Measurements from ENCODE around the gene LRRC2.

LRRC2 gene

DNA sequence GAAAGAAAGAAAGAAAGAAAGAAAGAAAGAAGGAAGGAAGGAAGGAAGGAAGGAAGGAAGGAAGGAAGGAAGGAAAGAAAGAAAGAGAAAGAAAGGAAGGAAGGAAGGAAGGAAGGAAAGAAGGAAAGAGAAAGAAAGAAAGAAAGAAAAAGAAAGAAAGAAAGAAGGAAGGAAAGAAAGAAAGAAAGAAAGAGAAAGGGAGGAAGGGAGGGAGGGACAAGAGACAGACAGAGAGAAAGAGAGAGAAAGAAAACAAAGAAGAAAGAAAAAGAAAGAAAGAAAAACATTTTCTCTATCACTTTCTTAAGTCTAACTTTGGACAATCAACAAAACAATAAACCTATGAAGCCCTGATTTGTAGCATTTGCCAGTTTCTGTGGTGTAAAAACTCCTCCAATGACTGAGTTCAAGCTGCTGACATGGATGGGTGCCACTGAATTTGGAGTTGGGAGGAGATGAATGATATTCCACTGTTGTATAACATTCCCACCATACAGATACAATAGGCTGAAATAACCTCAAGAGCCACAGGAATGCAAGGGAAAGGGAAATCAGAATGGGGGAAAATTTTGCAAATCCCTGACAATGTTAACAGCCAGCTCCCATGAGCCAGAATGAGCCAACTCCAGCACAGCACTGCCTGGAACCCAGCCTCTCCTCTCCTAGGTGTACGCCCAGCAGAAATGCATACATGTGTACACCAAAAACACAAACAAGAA lies 83.3 kb downstream of the LRRC2 start:
- no peak for DNase-seq (ENCODE audit: low read depth in 2 of 3, low spot score in 1 of 3)

DNA sequence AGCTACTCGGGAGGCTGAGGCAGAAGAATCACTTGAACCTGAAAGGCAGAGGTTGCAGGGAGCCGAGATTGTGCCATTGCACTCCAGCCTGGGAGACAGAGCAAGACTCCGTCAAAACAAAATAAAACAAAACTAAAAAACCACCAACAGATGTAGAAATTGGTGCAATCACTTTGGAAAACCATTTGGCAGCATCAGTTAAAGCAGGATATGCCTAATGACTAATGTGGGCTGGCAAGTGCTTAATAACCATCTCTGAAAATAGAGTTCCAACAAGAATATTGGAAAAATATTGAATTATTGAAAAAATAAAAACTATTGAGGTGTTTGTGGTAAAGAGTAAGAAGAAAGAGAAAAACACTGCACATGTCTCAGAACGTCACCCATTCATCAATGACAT lies 84.5 kb downstream of the LRRC2 start:
- DNase-seq (ENCODE audit: low read depth in 2 of 3, low spot score in 1 of 3): no peak

DNA sequence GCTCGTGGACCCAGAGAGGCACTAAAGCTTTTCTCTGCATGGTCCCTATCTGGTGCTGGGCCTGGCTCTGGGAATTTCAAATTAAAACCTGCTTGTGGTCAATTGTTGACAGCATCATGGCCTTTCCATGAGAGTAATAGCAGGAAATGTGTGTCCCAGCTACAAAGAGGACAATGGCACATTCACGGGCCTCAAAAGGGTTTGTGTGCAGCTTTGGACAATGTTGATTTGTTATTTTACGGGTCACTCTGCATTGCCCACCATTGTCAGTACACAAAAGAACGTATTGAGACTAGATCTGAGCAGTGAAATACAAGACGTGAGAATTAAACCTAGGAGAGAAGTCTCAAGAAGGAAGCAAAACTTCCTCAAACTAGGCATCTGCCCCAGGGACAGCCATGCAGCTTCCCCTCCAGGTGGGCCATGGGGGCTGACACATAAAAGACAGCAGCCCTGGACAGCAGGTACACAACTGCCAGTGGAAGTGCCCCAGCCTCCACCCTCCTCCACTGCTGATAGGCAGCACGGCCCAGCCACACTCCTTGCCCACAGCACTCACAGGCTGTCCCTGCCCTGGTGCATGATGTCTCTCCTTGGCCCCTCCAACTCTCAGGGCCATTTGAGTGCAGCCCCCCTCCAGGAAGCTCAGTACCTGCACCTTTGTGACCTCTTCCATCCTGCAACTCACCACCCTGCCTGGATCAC lies 85.5 kb downstream of the LRRC2 start:
- DNase-seq (ENCODE audit: low read depth in 2 of 3, low spot score in 1 of 3): no peak

DNA sequence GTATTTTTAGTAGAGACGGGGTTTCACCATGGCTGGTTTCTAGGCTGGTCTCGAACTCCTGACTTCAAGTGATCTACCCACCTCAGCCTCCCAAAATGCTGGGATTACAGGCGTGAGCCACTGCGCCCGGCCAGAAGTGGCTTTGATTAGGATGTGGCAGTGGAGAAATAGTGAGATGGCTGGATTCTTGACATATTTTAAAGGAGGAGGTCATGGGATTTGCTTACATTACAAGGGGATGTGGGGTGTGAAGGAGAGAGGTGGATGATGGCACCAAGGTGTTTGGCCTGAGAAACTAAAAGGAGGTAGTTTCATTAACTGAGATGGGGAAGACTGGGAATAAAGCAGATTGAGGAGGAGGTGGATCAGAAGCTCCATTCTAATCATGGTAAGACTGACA lies 86.4 kb downstream of the LRRC2 start:
- no peak for DNase-seq (ENCODE audit: low read depth in 2 of 3, low spot score in 1 of 3)

DNA sequence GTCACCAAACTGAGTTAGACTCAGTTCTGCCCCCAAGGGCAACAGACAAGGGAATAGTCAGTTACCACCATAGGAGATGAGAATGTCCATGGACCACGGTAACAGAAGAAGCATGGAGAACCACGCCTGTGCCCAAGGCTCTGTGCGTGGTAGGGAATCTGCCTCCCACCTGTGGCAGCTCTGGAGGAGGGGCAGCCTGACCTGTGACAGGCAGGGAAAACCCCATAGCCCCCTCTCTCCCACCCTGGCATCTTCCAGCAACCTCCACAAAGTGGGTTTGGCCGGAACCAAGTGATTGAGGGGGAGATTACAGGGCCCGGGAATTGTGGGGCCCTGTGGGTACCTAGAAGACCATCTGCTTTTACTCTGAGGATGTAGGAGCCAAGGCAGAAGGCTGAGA lies 87.1 kb downstream of the LRRC2 start:
- no peak for DNase-seq (ENCODE audit: low read depth in 2 of 3, low spot score in 1 of 3)

DNA sequence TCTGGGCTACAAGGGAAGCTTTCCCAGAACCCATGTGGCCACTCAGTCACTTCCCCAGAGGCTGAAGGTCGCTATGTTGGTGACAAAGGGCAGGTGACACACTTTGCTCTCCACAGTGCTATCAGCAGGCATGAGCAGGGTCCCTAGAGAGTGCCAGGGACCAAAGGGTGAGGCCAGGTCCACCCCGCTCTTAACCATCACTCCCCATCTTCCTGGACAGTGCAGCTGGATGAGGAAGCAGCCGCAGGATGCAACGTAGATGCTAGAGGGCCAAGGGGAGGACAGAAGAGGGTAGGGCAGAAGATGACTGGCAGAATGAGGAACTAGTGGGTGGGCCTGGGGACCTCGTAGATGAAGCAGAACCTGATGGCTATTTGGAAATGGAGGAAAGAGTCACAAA lies 87.8 kb downstream of the LRRC2 start:
- no peak for DNase-seq (ENCODE audit: low read depth in 2 of 3, low spot score in 1 of 3)

DNA sequence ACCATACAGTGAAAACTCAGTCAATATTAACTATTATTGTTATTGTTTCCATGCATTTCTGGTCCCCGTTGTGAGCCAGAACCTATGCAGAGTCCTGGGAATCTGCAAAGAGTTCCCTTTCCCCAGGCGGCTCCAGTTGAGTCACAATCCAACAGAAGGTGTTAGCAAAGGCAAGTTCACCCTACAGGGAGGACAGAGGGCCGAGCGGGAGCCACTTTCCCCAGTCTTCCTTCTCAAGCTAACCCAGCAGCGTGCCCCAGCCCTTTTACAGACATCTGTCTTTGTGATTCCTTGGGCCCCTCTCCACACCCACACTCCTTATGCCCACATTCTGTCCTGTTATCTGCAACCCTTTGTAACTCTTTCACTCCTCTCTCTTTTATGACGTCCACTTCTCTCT lies 88.3 kb downstream of the LRRC2 start:
- no peak for DNase-seq (ENCODE audit: low read depth in 2 of 3, low spot score in 1 of 3)

DNA sequence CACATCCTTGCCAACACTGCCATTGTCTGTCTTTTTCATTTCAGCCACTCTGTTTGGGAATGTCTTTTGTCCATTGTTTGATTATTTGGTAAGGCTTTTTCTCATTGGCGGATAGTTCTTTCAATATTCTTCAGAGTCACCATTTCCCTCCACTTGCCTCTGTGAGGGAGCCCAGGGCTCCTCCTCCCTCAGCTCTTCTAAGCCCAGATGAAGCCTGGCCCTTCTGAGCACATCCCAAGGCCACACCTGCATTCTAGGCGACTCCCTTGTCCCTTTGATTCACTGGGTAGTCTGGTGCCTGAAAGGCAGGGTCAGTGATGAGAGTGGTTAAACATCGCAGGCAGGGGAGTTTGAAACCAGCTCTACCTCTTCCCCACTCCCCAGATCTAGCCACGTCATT lies 89.0 kb downstream of the LRRC2 start:
- DNase-seq (ENCODE audit: low read depth in 2 of 3, low spot score in 1 of 3): no peak

DNA sequence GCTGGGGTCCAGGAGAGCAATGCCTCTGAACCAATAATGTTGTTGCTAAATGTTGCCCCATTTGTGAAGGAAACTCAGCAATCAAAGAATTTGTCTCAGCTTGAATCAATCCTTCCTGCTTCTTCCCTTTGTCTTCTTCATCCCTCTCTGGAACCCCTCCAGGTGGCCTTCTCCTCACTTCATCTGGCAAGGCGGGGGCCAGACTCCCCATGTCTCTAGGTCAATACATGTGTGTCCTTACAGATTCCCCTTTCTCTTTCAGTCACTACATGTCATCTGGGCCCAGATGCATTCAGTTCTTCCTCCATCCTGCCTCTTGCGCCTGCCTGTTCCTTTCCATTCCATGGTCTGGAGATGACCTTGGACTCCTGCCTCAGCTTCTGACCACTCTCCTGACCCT lies 93.4 kb downstream of the LRRC2 start:
- DNase-seq (ENCODE audit: low read depth in 2 of 3, low spot score in 1 of 3): no peak

DNA sequence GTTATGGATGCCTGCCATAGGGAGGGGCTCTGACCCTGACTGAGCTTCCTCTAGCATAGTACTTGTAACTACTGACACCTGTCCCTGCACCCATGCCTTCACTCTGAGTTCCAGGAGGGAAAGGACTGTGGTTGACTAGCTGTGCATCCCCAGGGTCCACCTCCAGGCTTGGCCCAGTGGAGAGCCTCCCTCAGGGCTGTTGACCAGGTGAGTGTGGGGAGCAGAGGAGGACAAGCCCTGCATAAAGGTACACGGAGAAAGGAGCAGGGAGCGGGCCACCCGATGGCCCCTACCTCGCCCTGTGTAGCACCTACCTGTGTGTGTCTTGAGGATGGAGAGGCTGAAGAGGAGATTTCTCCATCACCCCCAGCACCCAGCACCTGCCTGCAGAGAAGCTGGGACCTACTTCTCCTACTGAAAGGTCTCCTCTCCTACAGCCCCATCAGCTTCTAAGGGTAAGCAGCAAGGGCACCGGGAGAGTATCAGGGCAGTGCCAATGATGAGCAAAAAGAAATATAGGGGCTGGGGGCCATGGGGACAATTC lies 94.7 kb downstream of the LRRC2 start:
- DNase-seq (ENCODE audit: low read depth in 2 of 3, low spot score in 1 of 3): no peak

DNA sequence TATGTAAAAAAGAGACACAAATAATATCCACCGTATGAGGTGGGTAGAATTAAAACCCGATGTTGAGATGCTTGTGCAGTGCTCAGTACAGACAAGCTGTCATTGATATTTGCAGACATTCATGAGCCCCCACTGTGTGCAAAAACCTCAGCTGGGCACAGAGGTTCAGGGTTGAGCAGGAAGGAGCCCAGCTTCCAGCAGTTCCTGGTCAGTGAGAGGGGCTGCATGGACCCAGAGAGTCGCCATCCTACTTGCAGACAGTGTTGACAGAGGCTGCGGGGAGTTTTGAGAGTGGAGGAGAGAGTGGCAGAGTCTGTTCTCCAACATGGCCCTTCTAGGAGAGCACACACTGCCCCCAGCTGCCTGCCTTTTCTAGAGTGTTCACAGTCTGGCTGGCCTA lies 95.3 kb downstream of the LRRC2 start:
- DNase-seq (ENCODE audit: low read depth in 2 of 3, low spot score in 1 of 3): no peak

DNA sequence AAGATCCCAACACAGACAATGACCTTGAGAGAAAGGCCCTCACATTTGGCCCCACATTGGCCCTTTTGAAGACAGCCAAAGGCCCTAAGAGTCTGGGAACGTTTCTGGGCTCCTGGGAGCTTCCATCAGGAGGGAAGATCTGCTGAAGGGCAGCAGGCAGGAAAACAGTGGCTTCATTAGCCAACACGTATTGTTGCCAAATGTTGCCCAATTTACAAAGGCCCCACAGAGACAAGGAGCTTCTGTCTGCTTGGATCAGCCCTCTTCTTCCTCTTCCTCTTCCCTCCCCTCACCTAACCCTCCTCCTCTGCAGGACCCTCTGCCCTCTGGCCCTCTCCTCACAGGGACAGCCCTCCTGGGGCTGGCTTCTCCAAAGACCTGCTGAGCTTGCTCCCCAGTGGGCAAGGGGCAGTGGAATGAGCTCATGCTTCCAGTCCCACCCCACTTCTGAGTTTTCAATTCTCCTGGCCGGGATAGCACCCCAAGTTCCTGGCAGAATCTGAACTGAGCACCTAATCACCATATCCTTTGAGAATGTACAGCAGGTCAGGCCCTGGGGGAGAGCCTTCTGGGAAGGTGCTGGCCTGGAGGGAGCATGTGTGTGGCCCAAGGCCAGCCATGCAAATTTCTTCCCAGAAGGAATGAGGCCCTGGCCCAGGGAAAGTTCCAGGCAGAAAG lies 96.3 kb downstream of the LRRC2 start:
- DNase-seq (ENCODE audit: low read depth in 2 of 3, low spot score in 1 of 3): no peak

DNA sequence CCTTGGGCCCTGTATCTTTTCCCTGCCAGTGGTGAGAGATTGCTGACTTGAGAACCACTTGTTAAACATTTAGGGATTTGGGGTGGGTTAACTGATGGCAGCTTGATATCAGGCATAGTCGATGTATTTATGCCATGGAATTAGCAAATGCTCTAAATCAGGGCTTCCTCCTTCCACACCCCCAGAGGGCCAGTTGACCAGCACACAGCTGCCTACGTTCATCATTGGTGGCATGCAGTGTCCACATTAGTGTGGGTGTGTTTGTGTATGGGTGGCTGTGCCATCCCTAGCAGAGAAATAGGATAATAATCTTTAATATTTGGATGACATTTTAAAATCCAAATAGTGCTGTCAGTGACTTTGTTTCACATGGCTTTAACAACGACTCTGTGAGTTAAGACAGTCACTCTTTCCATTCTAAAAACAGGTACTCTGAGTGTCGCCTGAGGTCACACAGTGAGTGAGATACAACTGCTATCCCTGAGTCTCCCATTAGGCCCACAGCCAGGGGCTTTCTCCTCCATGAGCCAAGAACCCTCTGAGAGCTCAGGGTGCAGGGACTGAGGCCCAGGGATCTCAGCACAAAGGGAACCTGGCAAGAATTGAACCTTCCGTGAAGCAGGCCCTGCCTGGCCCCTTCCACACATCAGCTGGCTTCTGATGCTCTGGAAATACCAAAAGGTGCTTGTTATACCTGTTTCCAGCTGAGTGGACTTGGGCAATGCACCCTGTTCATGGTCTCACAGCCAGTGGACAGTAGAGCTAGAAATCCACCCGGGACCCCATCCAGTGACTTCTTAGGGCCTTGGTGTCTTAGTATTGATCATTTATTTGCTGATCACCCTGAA lies 97.1 kb downstream of the LRRC2 start:
- DNase-seq (ENCODE audit: low read depth in 2 of 3, low spot score in 1 of 3): no peak

DNA sequence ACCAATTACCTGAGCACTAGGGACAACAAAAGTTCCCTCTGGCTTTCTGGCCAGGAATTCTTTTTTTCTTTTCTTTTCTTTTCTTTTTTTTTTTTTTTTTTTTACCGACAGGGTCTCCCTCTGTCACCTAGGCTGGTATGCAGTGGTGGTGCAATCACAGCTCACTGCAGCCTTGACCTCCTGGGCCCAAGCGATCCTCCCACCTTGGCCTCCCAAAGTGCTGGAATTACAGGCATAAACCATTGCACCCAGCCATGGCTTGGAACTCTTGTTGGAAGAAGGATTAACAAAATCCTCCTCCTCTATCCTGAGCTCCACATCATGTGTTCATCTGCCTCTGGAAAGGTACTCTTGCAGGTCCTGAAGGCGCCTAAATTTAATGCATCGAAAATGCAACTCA lies 98.5 kb downstream of the LRRC2 start:
- no peak for DNase-seq (ENCODE audit: low read depth in 2 of 3, low spot score in 1 of 3)

DNA sequence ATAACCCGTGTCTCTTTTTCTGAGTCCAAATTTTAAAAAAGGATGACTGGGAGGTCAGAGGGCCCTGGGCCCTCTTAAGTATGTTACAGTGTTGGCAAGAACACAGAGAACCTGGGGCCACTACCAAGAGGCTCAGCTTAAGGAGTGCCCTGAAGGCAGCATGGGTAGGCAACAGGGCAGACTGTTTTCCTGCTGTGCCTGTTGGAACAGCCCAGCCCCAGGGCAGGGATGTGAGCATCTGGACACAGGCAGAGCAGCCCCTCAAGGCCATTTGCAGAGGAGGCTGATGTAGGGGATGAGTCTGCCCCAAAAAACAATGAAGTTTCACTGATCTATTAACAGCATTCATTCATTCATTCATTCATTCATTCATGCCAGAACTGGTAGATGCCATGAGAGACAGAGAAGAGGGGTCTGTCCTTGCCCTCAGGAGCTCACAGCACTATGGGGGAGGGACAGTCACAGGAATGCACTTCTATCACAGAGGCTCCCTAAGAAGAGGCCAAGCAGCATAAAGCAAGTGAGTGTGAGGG lies 99.2 kb downstream of the LRRC2 start:
- DNase-seq (ENCODE audit: low read depth in 2 of 3, low spot score in 1 of 3): no peak

DNA sequence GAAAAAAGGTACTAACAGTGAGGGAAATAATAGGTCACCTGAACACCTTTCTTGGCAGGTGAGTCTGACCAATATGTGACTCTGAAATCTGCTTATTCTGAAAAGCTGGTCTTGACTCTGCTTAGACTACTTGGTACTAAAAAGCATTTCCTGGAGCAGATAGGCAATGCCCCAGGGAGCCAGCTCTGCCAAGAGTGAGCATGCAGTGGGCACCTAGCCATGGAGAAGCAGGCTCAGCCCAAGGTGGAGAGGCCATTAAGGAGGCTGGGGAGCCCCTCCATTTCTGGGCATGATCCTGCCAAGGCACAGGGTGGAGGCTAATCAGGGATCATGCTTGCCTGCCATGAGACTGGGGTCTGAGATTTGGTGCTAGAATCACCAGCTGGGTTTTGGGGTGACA lies 99.8 kb downstream of the LRRC2 start:
- DNase-seq (ENCODE audit: low read depth in 2 of 3, low spot score in 1 of 3): no peak

All from stimulated activated CD4-positive, alpha-beta T cell treated with anti-CD3 and anti-CD28 coated beads, Interleukin-12 subunit alpha, Interleukin-12 subunit beta, amount 100 ng/mL, for 48 hours (primary cell).